PC-9 (cell line): ENCODE data around the gene ALOXE3. TPM values are rescaled to one million over a fixed set of nuclear protein-coding genes. Genes with fewer than 3 reads are reported as not detected.

Experiments used
- BruUV-seq: library from RNA; stranded (reverse); fragments of 400-500 nt; replicated peaks from 2 replicates; lab custom pipeline; 2021; lab: Mats Ljungman, UMichigan
- CTCF ChIA-PET: fragments of 300-600 bp; sonication (Branson Sonifier 250); formaldehyde crosslinking; loops from one replicate; lab custom pipeline; 2022; ENCODE audit warnings: antibody characterized with exemption; lab: Charles Lee
- POLR2A ChIA-PET: fragments of 300-600 bp; sonication (Branson Sonifier 250); formaldehyde crosslinking; loops from one replicate; lab custom pipeline; 2022; ENCODE audit warnings: antibody characterized with exemption; ENCODE audit not compliant: unreplicated experiment; lab: Charles Lee
- DNase-seq, 2 experiments: peaks; one replicate each; pipeline versions ENCODE4 v3.0.0 to v3.0.0-alpha.2; 2015 to 2022; ENCODE audit warnings: mixed read lengths in 1 of 2
- H2AFZ ChIP-seq: fragments of 200-600 bp; sonication (generic); 2 replicates; pipeline ENCODE4 v1.8.1; 2017; ENCODE audit warnings: antibody characterized with exemption
- H3F3A ChIP-seq: fragments of 200-600 bp; sonication (generic); 2 replicates; pipeline ENCODE4 v1.8.1; 2017; ENCODE audit warnings: antibody characterized with exemption, mild to moderate bottlenecking, low read depth; ENCODE audit not compliant: insufficient read depth
- H3K27ac ChIP-seq: fragments of 200-600 bp; sonication (generic); 2 replicates; pipeline ENCODE4 v1.6.1; 2016; ENCODE audit warnings: mixed run types
- H3K27me3 ChIP-seq: fragments of 200-600 bp; sonication (generic); 2 replicates; pipeline ENCODE4 v1.6.1; 2016; ENCODE audit warnings: low read depth, mixed run types; ENCODE audit not compliant: insufficient read depth
- H3K36me3 ChIP-seq: fragments of 200-600 bp; sonication (generic); 2 replicates; pipeline ENCODE4 v1.6.1; 2016; ENCODE audit warnings: low read depth, mixed run types
- H3K4me1 ChIP-seq: fragments of 200-600 bp; sonication (generic); replicated peaks from 2 replicates; pipeline ENCODE4 v1.6.1; 2016; ENCODE audit warnings: mixed run types; ENCODE audit not compliant: insufficient read depth
- H3K4me2 ChIP-seq: fragments of 200-600 bp; sonication (generic); 2 replicates; pipeline ENCODE4 v1.6.1; 2017; ENCODE audit warnings: mixed run types
- H3K4me3 ChIP-seq: fragments of 200-600 bp; sonication (generic); 2 replicates; pipeline ENCODE4 v1.6.1; 2016; ENCODE audit warnings: mixed run types
- H3K79me2 ChIP-seq: fragments of 200-600 bp; sonication (generic); 2 replicates; pipeline ENCODE4 v1.6.1; 2017; ENCODE audit warnings: low read depth, mixed run types
- H3K9me2 ChIP-seq: fragments of 200-600 bp; sonication (generic); 2 replicates; pipeline ENCODE4 v1.8.1; 2017; ENCODE audit warnings: mild to moderate bottlenecking; ENCODE audit not compliant: insufficient read depth
- H3K9me3 ChIP-seq: fragments of 200-600 bp; sonication (generic); 2 replicates; pipeline ENCODE4 v1.8.1; 2016; ENCODE audit warnings: low read depth; ENCODE audit not compliant: insufficient read depth
- H4K20me1 ChIP-seq: fragments of 200-600 bp; sonication (generic); 2 replicates; pipeline ENCODE4 v1.8.1; 2017; ENCODE audit not compliant: insufficient read depth
- CTCF ChIP-seq: fragments of 200-600 bp; sonication (generic); conservative IDR thresholded peaks from 2 replicates; pipeline ENCODE4 v1.6.1; 2017; ENCODE audit warnings: mixed run types, antibody characterized with exemption, mild to moderate bottlenecking, moderate library complexity
- EZH2 ChIP-seq: fragments of 200-600 bp; sonication (generic); IDR thresholded peaks from 2 replicates; pipeline ENCODE4 v1.8.0; 2017; ENCODE audit warnings: antibody characterized with exemption, low read depth
- intact Hi-C: fragments of 100-400 bp; cut with micrococcal nuclease; formaldehyde crosslinking; loops from one replicate; pipeline ENCODE4 v1.10.0; 2022; ENCODE audit not compliant: unreplicated experiment
- total RNA-seq: library from RNA; stranded (reverse); gene quantifications from 2 replicates; pipeline ENCODE4 v1.2.3, GENCODE V29; 2021

ALOXE3 gene
- total RNA-seq, 1 experiment from 2014 or later, result 1.4 TPM

- BruUV-seq, result no TSS peak
- POLR2A ChIA-PET, result no interaction called here
- CTCF ChIA-PET, result no interaction called here
Measured at GRCh38 chr17:8052256-8053252, 65.8 kb downstream of the ALOXE3 start.

DNA sequence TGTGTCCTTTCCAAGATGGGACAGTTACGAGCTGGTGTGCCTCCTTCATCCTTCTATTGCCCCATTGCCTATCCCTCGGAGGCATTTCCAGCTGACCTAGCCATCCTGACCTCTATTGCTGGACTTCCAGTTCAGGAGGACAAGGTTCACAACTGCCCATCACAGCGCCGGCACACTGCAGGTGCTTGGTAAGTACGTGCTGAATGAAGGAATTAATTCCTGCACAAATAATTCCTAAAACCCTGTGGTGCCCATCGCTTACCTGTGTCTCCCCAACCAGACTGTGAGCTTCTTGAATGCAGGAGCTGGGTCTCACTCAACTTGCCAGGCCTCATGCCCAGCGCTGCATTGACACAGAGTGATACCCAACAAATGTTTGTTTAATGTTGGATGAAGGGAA is 66.5 kb downstream of the ALOXE3 start:
- Histone ChIP-seq H2AFZ (no peak overlapping the region), H3K79me2 (no peaks in the 10 kb centered on the region), H3K27ac (no peak overlapping the region), H3K27me3 (no peaks in the 10 kb centered on the region), H4K20me1 (no peaks in the 10 kb centered on the region), H3K9me3 (no peaks in the 10 kb centered on the region), H3K4me2 (no peak overlapping the region), H3F3A (peaks cover 12% of the 10 kb centered on the region; the same call in 1 of the 2 replicates), H3K36me3 (no peaks in the 10 kb centered on the region), H3K9me2 (no peaks in the 10 kb centered on the region), H3K4me3 (no peak overlapping the region), H3K4me1 (peaks cover 16% of the 10 kb centered on the region)
- no peak for TF ChIP-seq CTCF
- no peak for TF ChIP-seq EZH2
- intact Hi-C loops, result no loop called here
- DNase-seq, result no peak
- no TSS peak for BruUV-seq
- ChIA-PET CTCF (interaction anchor here (0.6 kb wide), 1 partner anchor 419 kb away, joined by 3 read pairs; no protein-coding TSS in a partner anchor), POLR2A (no interaction called here)

More at GRCh38 chr17:8052256-8053252, 65.8 kb downstream of the ALOXE3 start:
- no peak overlapping the region for H2AFZ ChIP-seq
- H3K4me3 ChIP-seq, result no peak overlapping the region
- H3F3A ChIP-seq, result peaks cover 12% of the 10 kb centered on the region; the same call in 1 of the 2 replicates
- no peak overlapping the region for H3K27ac ChIP-seq
- no peaks in the 10 kb centered on the region for H4K20me1 ChIP-seq
- H3K9me2 ChIP-seq, result no peaks in the 10 kb centered on the region
- H3K79me2 ChIP-seq, result no peaks in the 10 kb centered on the region
- DNase-seq, result no peak
- peaks cover 23% of the 10 kb centered on the region for H3K4me1 ChIP-seq
- H3K4me2 ChIP-seq, result no peak overlapping the region
- intact Hi-C loops, result no loop called here
- no peaks in the 10 kb centered on the region for H3K9me3 ChIP-seq
- TF ChIP-seq EZH2, result no peak
- no peak for TF ChIP-seq CTCF
- H3K36me3 ChIP-seq, result no peaks in the 10 kb centered on the region
- no peaks in the 10 kb centered on the region for H3K27me3 ChIP-seq

GRCh38 chr17:8048736-8049135 is 69.6 kb downstream of the ALOXE3 start:
- TF ChIP-seq EZH2 (no peak), CTCF (no peak)
- H3F3A ChIP-seq, result no peaks in the 10 kb centered on the region
- no peaks in the 10 kb centered on the region for H3K9me3 ChIP-seq
- no peak overlapping the region for H3K4me2 ChIP-seq
- H3K36me3 ChIP-seq, result no peaks in the 10 kb centered on the region
- H3K27ac ChIP-seq, result no peak overlapping the region
- intact Hi-C loops, result no loop called here
- no peak overlapping the region for H3K4me3 ChIP-seq
- POLR2A ChIA-PET, result no interaction called here
- DNase-seq, result no peak
- no peaks in the 10 kb centered on the region for H3K9me2 ChIP-seq
- CTCF ChIA-PET, result no interaction called here
- no TSS peak for BruUV-seq
- H3K79me2 ChIP-seq, result no peaks in the 10 kb centered on the region
- no peaks in the 10 kb centered on the region for H3K4me1 ChIP-seq
- H4K20me1 ChIP-seq, result no peaks in the 10 kb centered on the region
- H3K27me3 ChIP-seq, result no peaks in the 10 kb centered on the region
- no peak overlapping the region for H2AFZ ChIP-seq
